Measurements from ENCODE around the gene DMBT1.
"Not testable (repeated sequence)": the region's sequence is repeated elsewhere in the genome, so short reads cannot be mapped to it uniquely, and the experiment has no call there.

DNA sequence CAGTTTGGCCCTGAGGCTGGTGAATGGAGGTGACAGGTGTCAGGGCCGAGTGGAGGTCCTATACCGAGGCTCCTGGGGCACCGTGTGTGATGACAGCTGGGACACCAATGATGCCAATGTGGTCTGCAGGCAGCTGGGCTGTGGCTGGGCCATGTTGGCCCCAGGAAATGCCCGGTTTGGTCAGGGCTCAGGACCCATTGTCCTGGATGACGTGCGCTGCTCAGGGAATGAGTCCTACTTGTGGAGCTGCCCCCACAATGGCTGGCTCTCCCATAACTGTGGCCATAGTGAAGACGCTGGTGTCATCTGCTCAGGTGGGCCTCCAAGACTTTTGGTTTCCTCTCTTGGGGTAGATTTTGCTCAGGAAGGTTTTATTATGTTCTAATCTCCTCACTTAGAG is 25.5 kb downstream of the DMBT1 start:
- TF ChIP-seq, protein P1, sequence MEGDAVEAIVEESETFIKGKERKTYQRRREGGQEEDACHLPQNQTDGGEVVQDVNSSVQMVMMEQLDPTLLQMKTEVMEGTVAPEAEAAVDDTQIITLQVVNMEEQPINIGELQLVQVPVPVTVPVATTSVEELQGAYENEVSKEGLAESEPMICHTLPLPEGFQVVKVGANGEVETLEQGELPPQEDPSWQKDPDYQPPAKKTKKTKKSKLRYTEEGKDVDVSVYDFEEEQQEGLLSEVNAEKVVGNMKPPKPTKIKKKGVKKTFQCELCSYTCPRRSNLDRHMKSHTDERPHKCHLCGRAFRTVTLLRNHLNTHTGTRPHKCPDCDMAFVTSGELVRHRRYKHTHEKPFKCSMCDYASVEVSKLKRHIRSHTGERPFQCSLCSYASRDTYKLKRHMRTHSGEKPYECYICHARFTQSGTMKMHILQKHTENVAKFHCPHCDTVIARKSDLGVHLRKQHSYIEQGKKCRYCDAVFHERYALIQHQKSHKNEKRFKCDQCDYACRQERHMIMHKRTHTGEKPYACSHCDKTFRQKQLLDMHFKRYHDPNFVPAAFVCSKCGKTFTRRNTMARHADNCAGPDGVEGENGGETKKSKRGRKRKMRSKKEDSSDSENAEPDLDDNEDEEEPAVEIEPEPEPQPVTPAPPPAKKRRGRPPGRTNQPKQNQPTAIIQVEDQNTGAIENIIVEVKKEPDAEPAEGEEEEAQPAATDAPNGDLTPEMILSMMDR (IDR thresholded peaks at IDR 0.05; ENCODE audit: insufficient read depth, low read depth, low read length): not testable (repeated sequence)
- not testable (repeated sequence) for TF ChIP-seq EZH2 (IDR thresholded peaks at IDR 0.05; ENCODE audit: insufficient read depth, low read length)
